ENCODE measurements around the gene CACNA2D2. TPM values are rescaled to one million over a fixed set of nuclear protein-coding genes. Genes with fewer than 3 reads are reported as not detected.

Gene CACNA2D2
- total RNA-seq, 1 donor from 2014 or later: 2.5 TPM

- intact Hi-C loops (cut with DNase I): no loop called here
- peaks cover 61% of the 10 kb centered on the region for H3K4me1 ChIP-seq
- no peaks in the 10 kb centered on the region for H3K36me3 ChIP-seq
- no peaks in the 10 kb centered on the region for H3K27me3 ChIP-seq
- no peaks in the 10 kb centered on the region for H3K9me3 ChIP-seq
- H3K27ac ChIP-seq: peak within 1 kb of the TSS; percentile 99
- H3K4me3 ChIP-seq: peak within 1 kb of the TSS; percentile 51 to 60
- DNase-seq (ENCODE audit: extremely low spot score in 2 of 2): no peak
- TF ChIP-seq POLR2A (IDR thresholded peaks at IDR 0.05) (peak in 1 of 2 donors; percentile 69), CTCF (IDR thresholded peaks at IDR 0.05) (no peak), POLR2AphosphoS5 (IDR thresholded peaks at IDR 0.05; ENCODE audit: insufficient read depth in 1 of 2, low read depth in 1 of 2) (peak; percentile 11 to 79)
These were observed 162.7 kb downstream of the CACNA2D2 start, which contains the start of gene RASSF1 for GRCh38 chr3:50340448-50341329. Gene RASSF1 (minus strand): TSS chr3:50340836. CDS start chr3:50340805, 31 bp downstream.

DNA sequence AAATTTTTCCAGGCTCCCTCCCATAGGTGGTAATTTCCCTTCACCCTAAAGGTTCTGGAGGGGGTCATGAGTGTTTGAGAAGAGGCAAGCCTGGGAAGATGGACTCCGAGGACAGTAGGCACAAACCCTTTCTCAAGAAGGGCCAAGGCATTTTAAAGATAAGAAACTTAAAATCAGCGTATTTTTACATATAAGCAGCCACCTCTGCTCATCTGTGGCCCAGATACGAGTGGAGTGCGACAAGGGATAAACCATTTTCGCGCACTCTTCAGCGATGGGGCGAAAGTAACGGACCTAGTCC lies 163.3 kb downstream of the CACNA2D2 start:
- Histone ChIP-seq H3K27ac (peak overlapping the region; percentile 99), H3K4me3 (peak overlapping the region; percentile 51 to 60), H3K27me3 (no peaks in the 10 kb centered on the region), H3K9me3 (no peaks in the 10 kb centered on the region), H3K4me1 (peaks cover 61% of the 10 kb centered on the region), H3K36me3 (no peaks in the 10 kb centered on the region)
- TF ChIP-seq POLR2A (IDR thresholded peaks at IDR 0.05) (no peak), POLR2AphosphoS5 (IDR thresholded peaks at IDR 0.05; ENCODE audit: insufficient read depth in 1 of 2, low read depth in 1 of 2) (no peak), CTCF (IDR thresholded peaks at IDR 0.05) (no peak)
- no peak for DNase-seq (ENCODE audit: extremely low spot score in 2 of 2)
- intact Hi-C loops (cut with DNase I): no loop called here

GRCh38 chr3:50339485-50340146 lies 163.8 kb downstream of the CACNA2D2 start:
- TF ChIP-seq CTCF (IDR thresholded peaks at IDR 0.05): no peak
- no peak for TF ChIP-seq POLR2A (IDR thresholded peaks at IDR 0.05)
- TF ChIP-seq POLR2AphosphoS5 (IDR thresholded peaks at IDR 0.05; ENCODE audit: insufficient read depth in 1 of 2, low read depth in 1 of 2): no peak
- Histone ChIP-seq H3K27me3 (no peaks in the 10 kb centered on the region), H3K36me3 (no peaks in the 10 kb centered on the region), H3K4me1 (peaks cover 64% of the 10 kb centered on the region), H3K4me3 (peak overlapping the region; percentile 51 to 60), H3K27ac (peak overlapping the region; percentile 99), H3K9me3 (no peaks in the 10 kb centered on the region)
- no peak for DNase-seq (ENCODE audit: extremely low spot score in 2 of 2)
- intact Hi-C loops (cut with DNase I): no loop called here

DNA sequence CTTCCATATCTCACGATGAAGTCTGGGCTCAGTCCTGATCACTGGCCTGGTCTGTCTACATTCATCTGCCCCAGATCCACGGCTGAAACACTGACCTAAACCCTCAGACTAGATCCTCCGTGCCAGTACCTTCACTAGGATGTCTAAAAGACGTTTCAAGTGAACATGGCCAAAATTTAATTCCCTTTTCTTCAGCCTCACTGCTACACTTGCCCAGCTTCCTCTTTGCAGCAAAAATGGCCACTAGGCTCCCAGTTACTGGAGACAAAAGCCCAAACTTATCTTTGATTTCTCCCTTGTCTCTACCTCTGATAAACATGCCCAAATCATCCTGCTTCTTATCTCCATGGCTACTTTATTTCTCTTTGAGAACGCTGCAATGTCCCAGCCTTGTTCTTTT lies 164.5 kb downstream of the CACNA2D2 start:
- intact Hi-C loops (cut with DNase I): no loop called here
- peaks cover 70% of the 10 kb centered on the region for H3K4me1 ChIP-seq
- no peak for DNase-seq (ENCODE audit: extremely low spot score in 2 of 2)
- no peaks in the 10 kb centered on the region for H3K9me3 ChIP-seq
- H3K4me3 ChIP-seq: peak overlapping the region in 1 of 2 donors; percentile 92
- no peaks in the 10 kb centered on the region for H3K27me3 ChIP-seq
- TF ChIP-seq POLR2A (IDR thresholded peaks at IDR 0.05) (no peak), POLR2AphosphoS5 (IDR thresholded peaks at IDR 0.05; ENCODE audit: insufficient read depth in 1 of 2, low read depth in 1 of 2) (no peak), CTCF (IDR thresholded peaks at IDR 0.05) (no peak)
- no peaks in the 10 kb centered on the region for H3K36me3 ChIP-seq
- H3K27ac ChIP-seq: peak overlapping the region; percentile 99
